DLD1 (cell line): ENCODE data around the gene NOXA1.

ENCODE experiments used
- in situ Hi-C: cut with HindIII; loops from 2 replicates; pipeline ENCODE4 v1.10.0; 2017; ENCODE audit warnings: low sequenced_read_pairs

The NOXA1 gene

DNA sequence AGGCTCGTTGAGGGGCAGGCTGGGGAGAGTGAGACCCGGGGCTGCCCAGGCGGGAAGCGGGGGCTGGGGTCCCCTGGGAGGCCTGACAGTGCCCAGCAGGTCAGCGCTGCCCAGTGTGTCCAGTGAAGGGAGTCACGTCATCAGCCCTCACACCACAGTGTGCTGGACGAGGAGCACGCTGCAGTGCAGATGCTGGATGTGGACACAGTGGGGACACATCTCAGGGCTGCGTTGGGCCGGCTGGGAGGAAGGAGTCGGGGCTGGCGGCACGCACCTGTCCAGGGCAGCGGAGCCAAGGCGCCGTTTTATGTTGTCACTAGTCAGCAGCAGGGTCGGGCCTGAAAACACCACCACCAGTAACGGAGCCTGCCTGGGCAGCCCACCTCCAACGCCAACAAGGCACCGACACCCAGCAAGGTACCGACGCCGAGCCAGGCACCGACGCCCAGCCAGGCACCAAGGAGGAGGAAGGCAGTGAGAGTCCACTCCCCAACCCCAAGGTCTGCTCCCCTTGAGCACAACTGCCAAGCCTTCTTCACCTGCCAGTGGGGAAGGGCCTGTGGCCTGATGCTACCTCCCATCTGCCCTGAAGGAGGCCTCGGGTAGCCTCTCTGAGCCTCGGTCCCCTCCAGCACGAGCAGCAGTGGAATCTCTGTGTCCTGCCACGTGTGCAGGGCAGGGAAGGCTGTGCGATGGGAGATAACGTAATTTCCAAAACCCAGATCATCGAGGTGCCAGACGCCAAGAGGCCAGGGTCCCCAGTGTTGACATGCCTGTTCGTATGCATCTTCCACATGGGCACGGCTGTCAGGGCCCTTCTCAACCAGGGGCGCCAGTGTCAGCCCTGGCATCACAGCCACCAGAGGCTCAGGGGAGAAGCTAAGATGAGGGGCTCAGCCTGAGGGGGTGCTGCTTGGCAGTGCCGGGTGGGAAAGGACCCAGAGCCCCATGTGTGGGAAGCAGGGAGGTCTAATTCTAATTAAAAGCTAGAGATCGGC lies 57.8 kb downstream of the NOXA1 start:
- in situ Hi-C loops = no loop called here

- in situ Hi-C loops = no loop called here
These were observed 59.0 kb downstream of the NOXA1 start for GRCh38 chr9:137482094-137482781.
